Erythroblast (primary cell): ENCODE measurements around the gene TRIOBP.

Experiments
- DNase-seq, 2 experiments: peaks; one replicate each; lab custom pipeline; 2025; lab: John Stamatoyannopoulos, UW
- GATA1 ChIP-seq: IDR thresholded peaks from 2 replicates; pipeline ENCODE4 v1.6.1; 2011; ENCODE audit warnings: low read depth, mild to moderate bottlenecking, control low read depth, low read length, moderate library complexity
- POLR2A ChIP-seq: IDR thresholded peaks from 2 replicates; pipeline ENCODE4 v1.6.1; 2011; ENCODE audit warnings: mild to moderate bottlenecking, low read length

The TRIOBP gene

DNA sequence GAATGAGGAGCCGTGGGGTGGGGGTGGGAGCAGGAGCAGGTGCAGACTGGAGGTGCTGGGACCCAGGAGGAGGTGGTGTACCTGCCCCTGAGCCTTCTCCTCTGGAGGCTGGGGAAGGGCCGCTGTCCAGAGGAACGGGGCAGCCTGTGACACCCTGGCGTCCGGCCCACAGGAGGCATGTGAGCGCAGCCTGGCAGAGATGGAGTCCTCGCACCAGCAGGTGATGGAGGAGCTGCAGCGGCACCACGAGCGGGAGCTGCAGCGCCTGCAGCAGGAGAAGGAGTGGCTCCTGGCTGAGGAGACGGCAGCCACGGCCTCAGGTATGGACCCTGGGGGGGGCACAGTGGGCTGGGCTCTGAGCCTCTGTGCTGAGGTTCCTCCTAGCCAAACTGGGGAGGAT, 68.7 kb downstream of the TRIOBP start:
- TF ChIP-seq POLR2A (no peak), GATA1 (no peak)
- no peak for DNase-seq

DNA sequence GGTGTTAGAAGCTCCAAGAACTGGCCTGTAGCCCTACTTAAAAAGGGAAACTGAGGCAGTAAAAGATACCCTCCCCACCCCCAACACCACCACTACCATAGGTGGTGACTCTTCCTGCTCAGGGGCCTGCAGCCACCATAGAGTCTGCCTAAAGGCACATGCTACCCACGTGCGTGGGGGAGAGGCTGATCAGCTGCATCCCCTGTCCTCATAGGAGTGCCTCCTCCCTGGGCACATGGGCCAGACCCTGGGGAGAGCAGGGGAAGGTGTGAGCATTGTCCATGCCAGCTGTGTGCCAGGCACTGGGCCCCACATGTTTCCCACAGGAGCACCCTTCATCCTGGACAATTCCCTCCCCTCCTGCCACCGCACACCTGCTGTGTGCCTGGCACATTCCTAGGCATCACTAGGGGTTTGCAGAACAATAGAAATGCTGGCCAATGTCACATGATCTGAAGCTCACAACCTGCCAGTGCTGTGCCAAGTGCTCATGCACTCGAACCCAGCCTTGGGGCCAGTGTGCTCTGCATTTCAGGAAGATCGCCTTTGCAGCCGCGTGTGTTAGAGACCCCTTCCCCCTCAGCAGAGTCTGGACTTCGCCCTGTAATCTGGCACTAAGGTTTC, 69.2 kb downstream of the TRIOBP start:
- no peak for TF ChIP-seq POLR2A
- TF ChIP-seq GATA1 = no peak
- no peak for DNase-seq

DNA sequence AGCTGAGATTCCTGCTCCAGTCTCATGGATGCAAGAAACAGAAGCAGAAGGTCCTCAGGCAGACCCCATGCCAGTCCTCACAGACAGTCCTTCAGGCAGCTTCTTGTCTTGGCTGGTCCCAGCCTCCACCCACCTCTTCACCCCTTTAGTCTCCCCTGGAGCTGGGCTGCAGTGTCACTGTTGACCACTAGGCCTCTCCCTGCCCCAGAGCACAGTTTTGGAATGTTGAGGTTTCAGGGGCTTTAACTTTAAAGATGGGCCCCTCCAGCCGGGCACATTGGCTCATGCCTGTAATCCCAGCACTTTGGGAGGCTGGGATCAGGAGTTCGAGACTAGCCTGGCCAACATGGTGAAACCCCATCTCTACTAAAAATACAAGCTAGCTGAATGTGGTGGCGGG, 71.4 kb downstream of the TRIOBP start:
- TF ChIP-seq GATA1 = no peak
- TF ChIP-seq POLR2A = no peak
- DNase-seq = peak in 1 of 2 experiments; percentile 20

DNA sequence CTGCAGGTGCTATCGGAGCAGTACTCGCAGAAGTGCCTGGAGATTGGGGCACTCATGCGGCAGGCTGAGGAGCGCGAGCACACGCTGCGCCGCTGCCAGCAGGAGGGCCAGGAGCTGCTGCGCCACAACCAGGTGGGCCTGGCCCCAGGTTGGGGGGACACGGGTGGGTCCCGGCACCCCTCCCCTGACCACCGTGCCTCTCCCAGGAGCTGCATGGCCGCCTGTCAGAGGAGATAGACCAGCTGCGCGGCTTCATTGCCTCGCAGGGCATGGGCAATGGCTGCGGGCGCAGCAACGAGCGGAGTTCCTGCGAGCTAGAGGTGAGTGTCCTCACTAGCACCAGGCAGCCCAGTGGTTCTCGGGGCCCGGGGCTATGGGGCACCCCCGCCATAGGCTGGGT, 72.2 kb downstream of the TRIOBP start:
- TF ChIP-seq POLR2A (no peak), GATA1 (no peak)
- no peak for DNase-seq

DNA sequence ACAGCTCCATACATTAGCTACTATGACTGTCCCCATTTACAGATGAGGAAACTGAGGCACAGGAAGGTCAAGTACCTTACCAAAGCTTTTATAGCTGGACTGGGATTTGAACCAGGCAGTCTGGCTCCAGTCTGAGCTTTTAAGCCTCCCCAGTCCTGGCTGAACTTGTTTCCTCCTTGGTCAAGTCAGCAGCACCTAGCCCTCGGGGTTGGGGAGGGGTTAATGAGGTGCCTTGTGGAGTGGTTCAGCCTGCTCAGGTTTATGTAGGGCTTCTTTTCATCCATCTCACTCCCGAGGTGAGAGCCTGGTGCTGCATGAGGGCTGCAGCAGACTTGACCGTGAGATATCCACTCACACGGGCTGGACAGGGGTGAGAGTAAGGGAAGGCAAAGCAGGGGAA, 74.2 kb downstream of the TRIOBP start:
- DNase-seq = no peak
- no peak for TF ChIP-seq GATA1
- no peak for TF ChIP-seq POLR2A

DNA sequence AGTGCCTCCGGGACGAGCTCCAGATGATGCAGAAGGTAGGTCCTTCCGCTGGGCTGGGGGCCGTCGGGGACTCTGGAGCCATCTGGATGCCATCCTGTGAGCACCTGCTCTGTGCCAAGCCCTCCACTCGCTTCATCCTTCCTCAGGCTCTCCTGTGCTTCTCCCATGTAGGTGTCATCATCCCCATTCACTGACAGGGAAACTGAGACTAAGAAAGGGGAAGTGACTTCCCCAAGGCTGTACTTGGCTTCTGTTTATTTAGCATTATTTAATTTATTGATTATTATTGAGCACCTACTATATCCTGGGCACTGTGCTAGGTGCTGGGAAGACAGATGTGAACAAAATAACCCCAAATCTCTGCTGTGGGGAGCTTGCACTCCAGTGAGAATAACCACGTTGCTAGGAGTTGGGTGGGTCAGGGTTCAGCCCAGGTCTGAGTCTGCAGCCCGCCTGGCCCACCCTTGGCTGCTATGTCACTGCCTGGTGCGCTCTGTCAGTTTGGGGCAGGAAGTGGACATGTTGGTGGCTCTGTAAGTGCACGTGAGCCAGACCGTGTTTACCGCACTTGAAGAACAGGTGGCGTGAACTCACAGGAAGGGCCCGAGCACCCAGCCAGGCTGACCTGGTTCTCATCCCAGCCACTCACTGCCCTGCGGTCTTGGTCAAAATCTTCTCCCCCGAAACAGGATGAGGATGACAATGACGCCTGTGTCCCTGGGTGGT, 75.0 kb downstream of the TRIOBP start:
- DNase-seq = no peak
- no peak for TF ChIP-seq POLR2A

DNA sequence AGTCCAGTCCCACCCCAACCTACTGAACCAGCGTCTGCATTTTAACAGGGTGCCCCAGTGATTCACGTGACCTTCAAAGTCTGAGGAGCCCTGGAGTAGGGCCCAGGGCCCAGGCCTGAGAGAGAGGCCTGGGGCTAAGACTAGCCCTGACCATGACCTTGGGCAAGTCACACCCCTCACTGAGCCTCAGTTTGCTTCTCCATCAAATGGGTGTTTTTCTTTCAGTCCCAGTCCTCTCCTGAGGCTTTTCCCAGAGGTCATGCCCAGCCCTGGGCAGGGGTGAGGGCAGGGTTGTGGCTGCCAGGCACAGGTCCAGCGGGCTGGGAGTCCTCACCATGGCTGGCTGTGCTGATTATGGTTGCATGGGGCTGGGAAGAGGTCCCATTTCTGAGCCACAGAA, 77.9 kb downstream of the TRIOBP start:
- TF ChIP-seq POLR2A (no peak), GATA1 (no peak)
- no peak for DNase-seq

DNA sequence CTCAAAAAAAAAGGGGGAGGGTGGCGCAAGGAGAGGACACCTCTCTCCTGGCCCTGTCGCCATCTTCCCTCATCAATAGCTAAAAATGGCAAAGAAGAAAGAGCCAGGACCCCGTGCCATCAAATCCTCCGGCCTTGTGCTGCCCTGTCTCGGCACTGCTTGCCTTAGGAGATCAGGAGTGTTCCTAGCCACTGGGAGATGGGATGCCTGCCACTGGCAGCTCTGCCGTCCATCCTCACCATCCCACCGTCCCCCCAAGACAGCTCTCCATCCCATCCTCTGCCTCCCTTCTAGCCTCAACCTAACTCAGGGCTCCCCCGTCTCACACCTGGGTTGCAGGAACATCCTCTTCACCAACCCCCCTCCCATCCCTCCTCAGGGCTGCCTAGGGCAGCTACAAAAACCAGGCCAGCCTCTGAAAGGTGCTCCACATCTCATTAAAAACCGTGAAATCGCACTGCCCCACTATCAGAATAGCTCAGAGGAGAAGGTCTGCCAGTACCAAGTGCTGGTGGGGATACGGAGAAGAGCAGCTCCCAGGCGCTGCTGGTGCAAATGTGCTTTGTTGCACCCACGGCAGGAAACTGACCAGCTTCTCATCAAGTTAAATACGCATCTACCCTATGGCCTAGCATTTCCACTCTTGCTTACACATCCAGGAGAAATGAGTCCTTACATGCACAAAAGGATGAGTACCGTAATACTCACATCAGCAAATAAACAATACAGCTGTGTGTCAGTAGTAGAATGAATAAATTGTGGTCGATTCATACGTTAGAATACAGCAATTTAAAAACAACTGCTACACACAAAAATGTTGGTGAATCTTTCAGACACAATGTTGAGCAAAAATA, 79.2 kb downstream of the TRIOBP start:
- TF ChIP-seq POLR2A (no peak), GATA1 (no peak)
- DNase-seq = no peak

DNA sequence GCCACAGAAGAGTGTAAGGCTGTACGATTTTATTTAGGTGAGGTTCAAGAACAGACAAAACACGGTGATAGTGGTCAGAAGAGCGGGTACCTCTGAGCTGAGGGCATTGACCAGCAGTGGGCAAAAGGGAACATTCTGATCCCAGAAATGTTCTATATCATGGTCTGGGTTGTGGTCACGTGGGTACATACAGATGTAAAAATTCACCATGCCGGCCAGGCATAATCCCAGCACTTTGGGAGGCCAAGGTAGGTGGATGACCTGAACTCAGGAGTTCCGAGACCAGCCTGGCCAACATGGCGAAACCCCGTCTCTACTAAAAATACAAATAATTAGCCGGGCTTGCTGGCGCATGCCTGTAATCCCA, 79.8 kb downstream of the TRIOBP start:
- no peak for TF ChIP-seq POLR2A
- no peak for TF ChIP-seq GATA1
- DNase-seq = no peak

DNA sequence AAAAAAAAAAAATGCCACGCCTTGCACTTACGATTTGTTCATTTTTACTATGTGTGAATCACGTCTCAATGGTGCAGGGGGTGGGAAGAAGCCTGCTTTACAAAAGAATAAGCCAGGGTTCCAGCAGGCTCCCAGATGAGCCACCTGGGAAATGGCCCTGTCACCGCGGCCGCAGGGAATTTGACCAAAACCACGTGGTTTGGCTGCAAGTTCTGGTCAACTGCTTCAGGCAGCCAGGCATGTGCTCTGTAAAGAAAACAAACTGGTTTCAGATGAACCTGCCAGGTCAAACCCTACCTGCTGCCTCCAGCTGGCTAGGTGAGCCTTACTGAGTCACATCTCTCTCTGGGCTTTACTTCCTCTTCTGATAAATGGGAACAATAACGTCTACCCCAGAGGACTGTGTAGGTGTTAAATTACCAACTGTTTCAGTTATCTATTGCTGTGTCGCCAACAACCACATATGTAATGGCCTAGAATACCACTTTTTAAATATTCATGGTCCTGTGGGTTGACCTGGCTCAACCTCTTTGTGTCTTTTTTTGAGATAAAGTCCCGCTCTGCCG, 80.4 kb downstream of the TRIOBP start:
- TF ChIP-seq GATA1 (no peak), POLR2A (no peak)
- no peak for DNase-seq

DNA sequence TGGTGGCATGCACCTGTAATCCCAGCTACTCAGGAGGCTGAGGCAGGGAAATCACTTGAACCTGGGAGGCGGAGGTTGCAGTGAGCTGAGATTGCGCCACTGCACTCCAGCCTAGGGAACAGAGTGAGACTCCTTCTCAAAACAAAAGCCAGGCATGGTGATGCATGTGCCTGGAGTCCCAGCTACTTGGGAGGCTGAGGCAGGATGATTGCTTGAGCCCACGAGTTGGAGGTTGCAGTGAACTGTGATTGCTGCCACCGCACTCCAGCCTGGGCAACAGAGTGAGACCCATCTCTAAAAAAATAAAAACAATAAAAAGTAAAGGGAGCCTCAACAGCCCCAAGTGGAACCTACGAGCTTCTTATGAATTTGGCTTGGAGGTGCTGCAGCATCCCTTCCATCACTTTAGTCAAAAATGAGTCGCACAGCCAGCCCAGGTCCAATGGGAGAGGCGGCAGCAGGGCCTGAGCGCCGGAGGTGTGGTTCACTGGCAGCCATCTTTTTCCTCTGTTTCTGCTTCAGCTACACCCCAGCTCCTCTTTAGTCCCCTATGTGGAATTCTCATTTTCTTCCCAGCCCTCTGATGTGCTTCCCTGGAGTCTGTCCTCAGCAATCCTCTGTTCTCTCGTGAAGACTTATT, 81.6 kb downstream of the TRIOBP start:
- no peak for DNase-seq
- TF ChIP-seq POLR2A = no peak
- TF ChIP-seq GATA1 = no peak

DNA sequence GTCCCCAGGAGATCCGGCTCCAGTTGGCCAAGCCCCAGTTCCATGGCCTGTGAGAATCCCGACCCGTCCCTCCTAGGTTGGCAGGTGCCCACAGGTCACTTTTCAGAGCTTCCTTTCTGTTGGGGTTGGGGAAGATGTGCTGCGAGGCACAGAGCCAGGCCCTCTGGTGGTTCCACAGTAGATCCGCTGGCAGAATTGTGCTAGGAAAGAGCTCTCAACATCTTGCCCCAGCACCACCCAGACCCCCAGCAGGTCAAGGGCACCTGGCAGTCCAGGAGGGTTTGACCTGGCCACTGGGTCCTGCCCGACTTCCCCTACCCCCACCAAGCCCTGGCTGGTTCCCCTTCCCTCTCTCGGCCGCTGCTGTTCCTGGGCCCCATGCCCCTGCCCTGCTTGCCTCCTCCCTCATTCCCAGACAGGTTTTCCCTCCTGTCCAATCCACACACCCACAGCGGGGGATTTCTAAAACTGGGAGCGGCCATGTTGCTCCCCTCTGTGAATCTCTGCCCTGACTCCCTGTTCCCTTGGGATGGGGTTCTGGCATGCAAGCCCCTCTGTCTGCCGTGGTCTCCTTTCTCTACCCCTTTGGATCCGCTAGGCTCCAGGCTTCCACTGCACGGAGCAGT, 84.7 kb downstream of the TRIOBP start:
- peak in 1 of 2 experiments; percentile 20 for DNase-seq
- TF ChIP-seq GATA1 (no peak), POLR2A (no peak)
